Activated naive CD4-positive, alpha-beta T cell treated with anti-CD3 and anti-CD28 coated beads, Interleukin-2, amount 50 U/mL, for 24 hours (primary cell): ENCODE results near the gene RPH3AL.
"Not testable (repeated sequence)": the region's sequence is repeated elsewhere in the genome, so short reads cannot be mapped to it uniquely, and the experiment has no call there.

ENCODE experiments used
- H3K27ac Mint-ChIP-seq: one replicate; pipeline ENCODE4 v1.8.0; 2021; ENCODE audit warnings: mild to moderate bottlenecking, mixed read lengths
- H3K27me3 Mint-ChIP-seq: one replicate; pipeline ENCODE4 v1.8.0; 2021; ENCODE audit warnings: mixed read lengths
- H3K36me3 Mint-ChIP-seq: one replicate; pipeline ENCODE4 v1.8.0; 2021; ENCODE audit warnings: mixed read lengths
- H3K4me1 Mint-ChIP-seq: one replicate; pipeline ENCODE4 v1.8.0; 2021; ENCODE audit warnings: mixed read lengths
- H3K4me3 Mint-ChIP-seq: one replicate; pipeline ENCODE4 v1.8.0; 2021; ENCODE audit warnings: mild to moderate bottlenecking, mixed read lengths
- H3K9me3 Mint-ChIP-seq: one replicate; pipeline ENCODE4 v1.8.0; 2021; ENCODE audit warnings: mixed read lengths

RPH3AL gene

DNA sequence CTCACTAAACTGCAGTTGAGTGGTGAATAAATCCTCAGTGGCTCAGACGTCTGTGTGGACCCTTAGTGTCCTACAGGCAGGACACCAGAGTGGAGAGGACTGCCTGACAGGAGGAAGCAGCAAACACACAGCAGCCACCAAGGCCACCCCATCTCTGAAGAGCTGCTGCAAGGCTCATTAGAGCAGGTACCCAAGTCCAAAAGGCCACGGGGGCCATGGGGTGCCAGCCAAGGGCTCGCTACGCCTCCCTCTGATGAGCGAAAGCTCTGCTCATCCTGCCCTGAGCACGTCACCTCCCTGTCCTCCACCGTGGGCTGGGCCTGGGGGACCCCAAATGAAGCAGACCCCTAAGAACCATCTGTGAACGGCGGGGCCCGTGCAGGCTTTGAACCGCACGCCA, 101.1 kb downstream of the RPH3AL start:
- Mint-ChIP-seq H3K4me1 (no peaks in the 10 kb centered on the region), H3K27me3 (no peaks in the 10 kb centered on the region), H3K4me3 (no peak overlapping the region), H3K36me3 (no peaks in the 10 kb centered on the region), H3K27ac (no peak overlapping the region), H3K9me3 (no peaks in the 10 kb centered on the region)

DNA sequence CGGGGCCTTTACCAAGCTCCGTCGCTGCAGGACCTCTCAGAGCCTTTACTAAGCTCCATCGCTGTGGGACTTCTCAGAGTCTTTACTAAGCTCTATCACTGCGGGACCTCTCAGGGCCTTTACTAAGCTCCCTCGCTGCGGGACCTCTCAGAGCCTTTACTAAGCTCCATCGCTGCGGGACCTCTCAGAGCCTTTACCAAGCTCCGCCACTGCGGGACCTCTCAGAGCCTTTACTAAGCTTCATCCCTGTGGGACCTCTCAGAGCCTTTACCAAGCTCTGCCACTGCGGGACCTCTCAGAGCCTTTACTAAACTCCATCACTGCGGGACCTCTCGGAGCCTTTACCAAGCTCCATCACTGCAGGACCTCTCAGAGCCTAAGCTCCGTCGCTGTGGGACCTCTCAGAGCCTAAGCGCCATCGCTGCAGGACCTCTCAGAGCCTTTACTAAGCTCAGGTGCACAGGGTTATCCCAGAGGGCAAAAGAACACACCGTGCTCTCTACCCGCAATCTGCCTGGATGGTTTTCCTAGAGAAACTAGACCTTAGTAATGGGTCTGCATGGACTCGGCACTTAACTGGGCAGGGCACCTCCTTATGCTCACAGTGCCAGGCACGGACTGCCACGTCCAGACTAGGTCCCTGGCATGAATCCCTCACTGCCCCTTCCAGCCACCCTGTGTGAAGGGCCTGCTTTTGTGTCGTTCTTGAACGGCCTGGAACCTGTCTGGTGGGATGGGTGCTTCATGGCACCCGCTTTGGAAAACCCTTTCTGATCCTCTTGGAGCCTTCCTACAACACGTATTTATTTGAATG, 101.9 kb downstream of the RPH3AL start:
- no peak overlapping the region for H3K4me3 Mint-ChIP-seq
- no peak overlapping the region for H3K27ac Mint-ChIP-seq
- H3K4me1 Mint-ChIP-seq = no peaks in the 10 kb centered on the region
- no peaks in the 10 kb centered on the region for H3K36me3 Mint-ChIP-seq
- H3K27me3 Mint-ChIP-seq = no peaks in the 10 kb centered on the region
- no peaks in the 10 kb centered on the region for H3K9me3 Mint-ChIP-seq

DNA sequence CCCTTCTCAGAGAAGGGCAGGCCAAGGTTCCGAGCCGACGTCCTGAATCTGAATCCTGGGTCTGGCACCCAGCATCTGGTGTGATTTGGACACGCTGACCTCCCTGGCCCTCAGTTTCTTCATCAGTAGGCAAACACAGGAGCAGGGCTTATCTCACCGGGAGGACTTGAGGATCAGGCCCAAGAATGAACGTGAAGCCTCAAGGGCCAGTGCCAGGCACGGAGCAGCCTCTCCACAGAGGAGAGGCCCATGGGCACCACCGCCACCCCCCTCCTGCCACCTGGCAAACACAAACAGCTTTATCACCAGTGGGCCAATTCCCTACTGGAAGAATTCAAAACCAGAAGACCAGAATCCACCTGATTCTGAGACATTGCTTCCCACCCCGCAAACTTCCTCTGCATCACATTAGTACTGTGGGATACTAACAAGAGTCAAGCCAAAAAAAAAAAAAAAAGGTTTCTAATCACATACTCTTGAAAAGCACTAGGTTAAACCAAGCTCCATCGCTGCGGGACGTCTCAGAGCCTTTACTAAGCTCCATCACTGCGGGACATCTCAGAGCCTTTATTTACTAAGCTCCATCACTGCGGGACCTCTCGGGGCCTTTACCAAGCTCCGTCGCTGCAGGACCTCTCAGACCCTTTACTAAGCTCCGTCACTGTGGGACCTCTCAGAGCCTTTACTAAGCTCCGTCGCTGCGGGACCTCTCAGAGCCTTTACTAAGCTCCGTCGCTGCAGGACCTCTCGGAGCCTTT, 103.2 kb downstream of the RPH3AL start:
- Mint-ChIP-seq H3K36me3 (peaks cover 2% of the 10 kb centered on the region), H3K4me1 (no peaks in the 10 kb centered on the region), H3K27me3 (no peaks in the 10 kb centered on the region), H3K27ac (no peak overlapping the region), H3K9me3 (no peaks in the 10 kb centered on the region), H3K4me3 (no peak overlapping the region)

DNA sequence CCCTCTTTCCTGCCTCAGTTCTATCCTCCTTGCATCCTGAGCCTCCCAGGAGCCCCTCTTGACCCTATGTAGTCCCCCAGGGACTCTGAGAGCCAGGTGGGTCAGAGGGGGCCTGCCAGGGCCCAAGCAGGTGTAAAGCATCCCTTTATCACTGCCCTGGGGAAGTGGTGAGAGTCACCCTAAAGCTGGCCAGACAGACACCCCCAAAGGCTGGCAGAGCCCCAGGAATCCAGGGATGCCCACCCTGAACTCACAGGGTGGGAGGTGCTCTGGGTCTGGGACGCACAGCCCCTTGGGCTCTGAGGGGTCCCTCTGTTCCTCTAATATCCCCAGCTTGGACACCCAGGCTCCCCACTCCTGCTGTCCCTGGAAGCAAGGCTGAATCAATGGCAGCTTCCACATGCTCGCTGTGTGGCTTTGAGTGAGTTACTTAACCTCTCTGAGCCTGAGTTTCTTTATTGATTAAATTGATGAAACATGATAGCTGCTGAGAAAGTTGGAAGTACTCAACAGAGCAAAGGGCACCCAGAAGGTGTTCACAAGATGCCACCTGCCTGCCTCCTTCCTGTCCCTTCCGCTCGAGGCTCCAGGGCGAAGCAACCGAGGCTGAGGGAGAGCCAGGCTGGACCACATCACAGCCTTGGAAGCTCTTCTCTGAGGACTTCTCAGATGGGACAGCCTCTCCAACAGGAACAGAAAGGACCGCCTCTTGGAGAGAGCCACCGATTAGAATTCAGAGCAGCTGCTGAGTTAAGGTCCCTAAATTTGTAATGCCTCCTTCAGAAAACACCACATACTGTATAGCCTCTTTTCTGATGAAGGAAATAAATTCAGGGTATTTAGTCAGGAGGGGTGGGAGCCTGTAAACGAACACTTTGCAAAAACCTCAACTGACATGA, 104.0 kb downstream of the RPH3AL start:
- H3K27ac Mint-ChIP-seq = no peak overlapping the region
- H3K27me3 Mint-ChIP-seq = no peaks in the 10 kb centered on the region

DNA sequence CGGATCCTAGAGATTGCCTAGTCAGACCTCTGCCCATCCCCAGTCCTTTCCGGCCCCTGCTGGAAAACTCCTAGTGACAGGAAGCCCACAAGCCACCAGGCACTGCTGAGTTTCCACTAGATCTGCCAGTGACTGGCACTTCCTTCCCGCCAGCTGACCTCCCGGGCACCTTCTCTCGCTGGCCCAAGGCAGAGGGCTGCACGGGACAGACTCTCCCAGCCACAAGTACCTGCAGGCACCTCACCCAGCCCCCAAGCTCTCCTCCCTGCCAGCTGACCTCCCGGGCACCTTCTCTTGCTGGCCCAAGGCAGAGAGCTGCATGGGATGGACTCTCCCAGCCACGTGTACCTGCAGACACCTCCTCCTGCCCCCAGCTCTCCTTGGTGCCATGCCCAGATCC, 104.8 kb downstream of the RPH3AL start:
- no peaks in the 10 kb centered on the region for H3K27me3 Mint-ChIP-seq
- H3K27ac Mint-ChIP-seq = no peak overlapping the region
- H3K4me3 Mint-ChIP-seq = no peak overlapping the region
- H3K36me3 Mint-ChIP-seq = peaks cover 2% of the 10 kb centered on the region
- no peaks in the 10 kb centered on the region for H3K9me3 Mint-ChIP-seq
- H3K4me1 Mint-ChIP-seq = no peaks in the 10 kb centered on the region

More for the DNA sequence above, 104.0 kb downstream of the RPH3AL start:
- peaks cover 2% of the 10 kb centered on the region for H3K36me3 Mint-ChIP-seq
- H3K9me3 Mint-ChIP-seq = no peaks in the 10 kb centered on the region
- no peaks in the 10 kb centered on the region for H3K4me1 Mint-ChIP-seq
- H3K4me3 Mint-ChIP-seq = no peak overlapping the region

DNA sequence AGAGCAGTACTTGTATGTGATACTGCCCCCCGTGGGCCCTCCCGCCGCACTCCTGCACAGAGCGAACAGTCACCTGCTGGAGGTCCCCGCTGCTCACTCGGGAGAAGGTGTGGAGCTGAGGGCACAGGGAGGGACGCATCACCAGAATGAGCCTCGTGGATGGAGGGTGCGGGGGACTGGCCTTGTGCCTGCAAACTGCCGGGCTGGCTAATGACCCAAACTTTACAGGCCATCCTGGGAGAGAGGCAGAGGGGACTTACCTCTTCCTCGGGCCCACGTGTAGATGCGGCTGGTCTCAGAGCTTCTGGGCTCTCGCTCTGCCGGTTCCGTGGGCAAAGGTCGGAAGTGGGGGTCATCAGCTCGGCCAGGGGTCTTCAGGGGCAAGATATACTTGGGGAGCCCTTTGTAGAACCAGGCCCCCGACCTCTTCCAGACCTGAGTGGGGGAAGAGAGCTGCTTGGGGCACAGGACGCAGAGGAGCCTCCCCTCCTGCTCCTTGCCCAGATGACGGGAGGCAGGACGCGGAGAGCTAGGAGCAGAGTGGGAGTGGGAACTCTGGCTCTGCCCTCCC, 105.7 kb downstream of the RPH3AL start:
- H3K9me3 Mint-ChIP-seq = no peaks in the 10 kb centered on the region
- no peaks in the 10 kb centered on the region for H3K4me1 Mint-ChIP-seq
- H3K4me3 Mint-ChIP-seq = no peak overlapping the region
- no peaks in the 10 kb centered on the region for H3K27me3 Mint-ChIP-seq
- no peak overlapping the region for H3K27ac Mint-ChIP-seq
- H3K36me3 Mint-ChIP-seq = peaks cover 2% of the 10 kb centered on the region

DNA sequence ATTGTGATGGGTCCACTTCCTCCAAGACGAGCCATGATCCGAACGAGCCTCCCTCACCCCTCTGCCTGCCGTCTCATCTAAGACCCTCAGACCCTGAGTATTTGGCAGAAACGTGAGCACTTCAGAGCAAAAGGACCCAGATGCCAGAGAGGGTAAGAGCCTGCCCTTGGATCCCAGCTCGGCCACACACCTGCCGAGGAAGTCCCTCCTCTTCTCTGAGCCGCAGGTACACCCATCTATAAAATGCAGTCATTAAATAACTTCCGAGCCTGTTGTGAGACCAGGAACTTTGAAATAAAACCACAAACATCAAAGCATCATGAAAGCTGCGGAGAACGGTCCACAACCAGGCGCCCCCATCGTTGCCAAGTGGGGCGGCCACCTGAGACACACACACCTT, 106.4 kb downstream of the RPH3AL start:
- Mint-ChIP-seq H3K27ac (no peak overlapping the region), H3K36me3 (peaks cover 2% of the 10 kb centered on the region), H3K4me1 (no peaks in the 10 kb centered on the region), H3K27me3 (no peaks in the 10 kb centered on the region), H3K4me3 (no peak overlapping the region), H3K9me3 (no peaks in the 10 kb centered on the region)

DNA sequence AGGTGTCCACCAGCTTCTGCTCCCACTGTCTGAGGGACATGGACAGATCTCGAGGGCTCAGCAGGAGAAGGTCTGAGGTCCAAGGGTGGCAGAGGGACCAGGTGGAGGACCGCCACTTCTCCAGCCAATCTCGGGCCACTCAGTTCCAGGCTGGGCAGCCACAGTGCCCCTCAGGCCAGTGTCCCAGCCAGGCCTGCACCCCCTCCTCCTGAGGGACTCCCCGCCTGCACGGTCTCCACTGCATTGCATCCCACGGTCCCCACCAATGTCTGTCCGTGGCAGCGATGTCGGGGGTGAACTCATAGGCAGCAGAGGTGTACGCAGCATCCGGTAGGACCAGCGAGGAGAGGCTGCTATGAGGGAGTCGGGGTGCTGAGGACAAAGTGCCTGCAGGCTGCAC, 107.0 kb downstream of the RPH3AL start:
- Mint-ChIP-seq H3K27ac (no peak overlapping the region), H3K27me3 (no peaks in the 10 kb centered on the region), H3K36me3 (peaks cover 2% of the 10 kb centered on the region), H3K9me3 (no peaks in the 10 kb centered on the region), H3K4me3 (no peak overlapping the region), H3K4me1 (no peaks in the 10 kb centered on the region)

DNA sequence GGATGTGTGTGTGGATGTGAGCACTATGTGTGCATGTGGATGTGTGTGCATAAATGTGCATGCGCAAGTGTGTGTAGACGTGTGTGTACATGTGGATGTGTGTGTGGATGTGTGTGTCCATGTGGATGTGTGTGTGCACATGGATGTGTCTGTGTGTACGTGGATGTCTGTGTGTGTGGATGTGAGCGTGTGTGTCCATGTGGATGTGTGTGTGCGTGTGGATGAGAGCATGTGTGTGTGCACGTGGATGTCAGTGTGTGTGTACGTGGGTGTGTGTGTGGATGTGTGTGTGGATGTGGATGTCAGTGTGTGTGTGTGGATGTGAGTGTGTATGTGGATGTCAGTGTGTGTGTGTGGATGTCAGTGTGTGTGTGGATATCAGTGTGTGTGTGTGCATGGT, 107.6 kb downstream of the RPH3AL start:
- Mint-ChIP-seq H3K4me3 (no peak overlapping the region), H3K9me3 (no peaks in the 10 kb centered on the region), H3K36me3 (peaks cover 2% of the 10 kb centered on the region), H3K27ac (no peak overlapping the region), H3K27me3 (no peaks in the 10 kb centered on the region), H3K4me1 (no peaks in the 10 kb centered on the region)

DNA sequence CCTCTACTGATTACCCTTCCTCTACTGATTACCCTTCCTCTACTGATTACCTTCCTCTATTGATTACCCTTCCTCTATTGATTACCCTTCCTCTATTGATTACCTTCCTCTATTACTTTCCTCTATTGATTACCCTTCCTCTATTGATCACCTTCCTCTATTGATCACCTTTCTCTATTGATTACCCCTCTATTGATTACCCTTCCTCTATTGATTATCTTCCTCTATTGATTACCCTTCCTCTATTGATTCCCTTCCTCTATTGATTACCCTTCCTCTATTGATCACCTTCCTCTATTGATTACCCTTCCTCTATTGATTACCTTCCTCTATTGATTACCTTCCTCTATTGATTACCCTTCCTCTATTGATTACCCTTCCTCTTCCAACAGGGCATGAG, 108.7 kb downstream of the RPH3AL start:
- not testable (repeated sequence) for H3K4me1 Mint-ChIP-seq, H3K27ac Mint-ChIP-seq, H3K27me3 Mint-ChIP-seq, H3K9me3 Mint-ChIP-seq, H3K36me3 Mint-ChIP-seq, H3K4me3 Mint-ChIP-seq

DNA sequence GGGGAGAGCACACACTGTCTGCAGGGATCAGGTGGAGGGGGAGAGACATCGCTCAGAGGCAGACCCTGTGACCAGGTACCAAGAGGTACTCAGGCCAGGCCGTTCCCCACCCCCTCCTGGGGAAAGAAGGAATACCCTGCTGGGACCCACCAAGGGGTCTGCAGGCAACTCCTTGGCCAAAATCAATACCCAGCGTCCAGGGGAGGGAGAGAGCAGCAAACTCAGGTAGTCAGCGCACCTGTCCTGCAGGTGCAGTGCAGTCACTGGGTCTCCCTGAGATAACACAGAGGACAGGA, 113.7 kb downstream of the RPH3AL start:
- no peaks in the 10 kb centered on the region for H3K4me1 Mint-ChIP-seq
- no peak overlapping the region for H3K27ac Mint-ChIP-seq
- peaks cover 2% of the 10 kb centered on the region for H3K27me3 Mint-ChIP-seq

DNA sequence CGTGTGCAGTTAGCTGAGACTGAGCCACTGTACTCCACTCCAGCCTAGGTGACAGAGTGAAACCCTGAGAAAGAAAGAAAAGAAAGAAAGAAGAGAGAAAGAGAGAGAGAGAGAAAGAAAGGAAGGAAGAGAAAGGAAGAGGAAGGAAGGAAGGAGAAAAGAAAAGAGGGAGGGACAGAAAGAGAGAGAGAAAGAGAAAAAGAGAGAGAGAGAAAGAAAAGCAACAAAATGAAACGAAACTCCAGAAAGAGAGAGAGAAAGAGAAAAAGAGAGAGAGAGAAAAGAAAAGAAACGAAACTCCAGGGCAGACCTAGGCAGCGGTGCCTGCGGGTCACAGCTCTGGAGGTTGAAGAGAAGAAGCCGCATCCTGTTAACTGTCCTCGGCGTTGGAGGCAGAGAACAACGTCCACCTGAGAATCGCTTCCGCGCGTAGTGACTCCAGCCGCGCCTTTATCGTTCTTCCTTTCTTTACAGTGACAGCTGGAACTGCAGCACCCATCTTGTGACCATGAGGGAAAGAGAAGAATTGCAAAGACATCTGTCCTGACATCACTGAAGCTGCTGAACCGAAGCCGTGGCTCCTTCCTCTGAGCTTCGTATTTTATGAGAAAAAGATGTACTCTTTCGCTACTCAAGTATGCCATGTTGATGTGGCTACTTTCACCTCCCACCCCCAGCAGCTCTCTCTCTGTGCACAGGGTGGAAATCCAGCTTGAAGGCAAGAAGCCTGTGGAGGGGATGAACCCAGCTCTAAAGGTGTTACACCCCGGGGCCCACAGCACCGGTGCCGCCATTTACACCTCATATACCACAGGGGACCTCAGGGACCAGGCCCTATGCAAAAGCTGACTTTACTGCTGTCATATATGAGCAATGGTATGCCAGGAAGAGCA, 114.3 kb downstream of the RPH3AL start:
- no peaks in the 10 kb centered on the region for H3K36me3 Mint-ChIP-seq
- no peak overlapping the region for H3K4me3 Mint-ChIP-seq
- H3K9me3 Mint-ChIP-seq = no peaks in the 10 kb centered on the region
- no peaks in the 10 kb centered on the region for H3K4me1 Mint-ChIP-seq
- H3K27me3 Mint-ChIP-seq = peaks cover 2% of the 10 kb centered on the region
- H3K27ac Mint-ChIP-seq = peak overlapping the region; percentile 48

More for the DNA sequence above, 113.7 kb downstream of the RPH3AL start:
- no peaks in the 10 kb centered on the region for H3K36me3 Mint-ChIP-seq
- H3K4me3 Mint-ChIP-seq = no peak overlapping the region
- no peaks in the 10 kb centered on the region for H3K9me3 Mint-ChIP-seq

DNA sequence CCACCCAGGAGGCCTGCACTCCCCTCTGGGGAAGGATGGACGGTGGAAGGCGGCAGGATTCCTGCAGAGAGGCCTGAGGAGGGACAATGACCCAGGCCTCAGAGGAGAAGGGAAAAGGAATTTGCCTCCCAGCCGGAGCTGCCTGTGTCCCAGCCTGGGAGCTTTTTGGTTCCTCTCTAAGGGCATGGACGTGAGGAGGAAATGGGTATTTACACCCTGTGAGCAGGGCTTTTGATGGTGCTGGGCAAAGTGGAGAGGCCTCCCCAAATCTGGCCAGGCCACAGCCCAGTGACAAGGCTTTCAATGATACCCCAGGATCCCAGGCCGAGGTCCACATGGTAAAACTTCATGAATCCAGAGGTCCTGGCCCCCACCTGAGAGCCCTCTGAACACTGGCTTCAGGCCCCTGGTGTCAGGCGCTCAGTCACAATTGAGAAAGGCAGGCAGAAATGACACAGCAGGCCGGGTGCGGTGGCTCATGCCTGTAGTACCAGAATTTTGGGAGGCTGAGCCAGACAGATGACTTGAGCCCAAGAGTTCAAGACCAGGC, 115.1 kb downstream of the RPH3AL start:
- H3K27ac Mint-ChIP-seq = no peak overlapping the region

DNA sequence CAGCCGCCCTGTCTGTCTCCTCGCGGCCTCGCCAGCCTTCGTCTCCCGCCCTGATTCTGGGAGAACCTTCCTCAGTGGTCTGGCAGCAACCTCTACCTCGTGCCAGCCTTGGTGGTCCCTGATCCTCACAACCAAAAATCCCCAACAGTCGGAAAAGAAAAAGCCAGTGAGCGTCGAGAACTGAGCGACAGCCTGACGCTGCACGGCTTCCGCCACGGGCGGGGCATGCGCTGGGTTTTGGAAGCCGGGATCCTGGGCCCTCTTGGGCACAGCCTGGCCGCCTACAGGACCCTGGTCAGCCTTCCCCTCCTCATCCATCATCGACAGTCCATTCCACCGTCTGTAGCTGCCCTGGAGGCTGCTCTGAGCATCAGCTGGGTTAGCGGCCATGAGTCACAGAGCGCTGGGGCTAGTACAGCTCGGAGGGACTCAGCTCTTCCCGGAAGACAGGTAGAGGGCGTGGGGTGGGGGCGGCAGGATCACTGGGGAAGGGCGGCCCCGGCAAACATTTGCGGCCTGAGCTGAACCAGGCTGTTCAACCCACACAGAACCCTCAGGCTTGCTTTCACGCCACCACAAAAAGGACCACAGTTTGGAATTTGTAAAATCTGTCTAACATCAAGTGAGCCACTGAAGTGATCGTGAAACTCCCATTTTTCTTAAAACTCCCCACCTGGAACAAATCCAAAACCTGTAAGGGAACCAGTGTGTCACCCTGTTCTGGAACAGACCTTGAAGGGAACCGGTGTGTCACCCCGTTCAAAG, 115.8 kb downstream of the RPH3AL start:
- no peaks in the 10 kb centered on the region for H3K36me3 Mint-ChIP-seq
- H3K9me3 Mint-ChIP-seq = no peaks in the 10 kb centered on the region
- peaks cover 2% of the 10 kb centered on the region for H3K27me3 Mint-ChIP-seq
- no peak overlapping the region for H3K4me3 Mint-ChIP-seq
- no peaks in the 10 kb centered on the region for H3K4me1 Mint-ChIP-seq
- no peak overlapping the region for H3K27ac Mint-ChIP-seq

More for the DNA sequence above, 115.1 kb downstream of the RPH3AL start:
- no peaks in the 10 kb centered on the region for H3K4me1 Mint-ChIP-seq
- H3K4me3 Mint-ChIP-seq = no peak overlapping the region
- no peaks in the 10 kb centered on the region for H3K9me3 Mint-ChIP-seq
- H3K27me3 Mint-ChIP-seq = peaks cover 2% of the 10 kb centered on the region
- H3K36me3 Mint-ChIP-seq = no peaks in the 10 kb centered on the region
